GM06990 (cell line): ENCODE data around the gene EPHB1.

Experiments used
- DNase-seq: peaks from one replicate; pipeline ENCODE4 v3.0.0-alpha.2; 2011; ENCODE audit not compliant: insufficient read length; ENCODE audit errors: extremely low read depth
- H3K27me3 ChIP-seq: replicated peaks from 2 replicates; pipeline ENCODE4 v1.6.0; 2011; ENCODE audit warnings: low read length; ENCODE audit not compliant: control insufficient read depth, insufficient read depth
- H3K36me3 ChIP-seq: 2 replicates; pipeline ENCODE4 v1.5.1; 2011; ENCODE audit warnings: low read length; ENCODE audit not compliant: control insufficient read depth, insufficient read depth
- H3K4me3 ChIP-seq: replicated peaks from 2 replicates; pipeline ENCODE4 v1.5.1; 2011; ENCODE audit warnings: low read depth, mild to moderate bottlenecking, control low read depth, low read length
- CTCF ChIP-seq: IDR thresholded peaks from 2 replicates; pipeline ENCODE4 v1.5.1; 2011; ENCODE audit warnings: low read length, control low read depth, mild to moderate bottlenecking, inconsistent platforms; ENCODE audit not compliant: insufficient read depth, poor library complexity, severe bottlenecking

EPHB1 gene

DNA sequence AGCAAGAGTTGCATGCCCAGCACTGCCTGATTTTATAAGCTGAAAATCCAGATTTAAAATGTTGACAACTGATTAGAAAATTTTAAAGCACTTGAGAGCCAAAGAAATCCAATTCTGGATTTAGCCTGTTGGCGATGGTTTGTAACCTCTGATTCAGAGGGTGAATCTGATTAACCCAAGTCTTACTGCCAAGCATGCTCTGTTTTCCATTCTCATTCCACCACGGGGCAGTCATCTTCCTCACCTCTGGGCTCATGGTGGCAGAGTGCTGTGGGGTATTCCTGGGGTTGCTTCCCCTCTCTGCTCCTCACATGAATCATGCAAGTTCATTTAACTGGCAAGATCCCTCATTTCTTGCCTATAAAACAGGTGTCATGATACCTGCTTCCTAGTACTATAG, 342.2 kb downstream of the EPHB1 start:
- Histone ChIP-seq H3K27me3 (no peaks in the 10 kb centered on the region; the same call in 1 of the 2 replicates), H3K4me3 (no peak overlapping the region), H3K36me3 (no peaks in the 10 kb centered on the region)
- TF ChIP-seq CTCF = no peak
- no peak for DNase-seq

GRCh38 chr3:135138776-135139175, 343.7 kb downstream of the EPHB1 start:
- no peaks in the 10 kb centered on the region for H3K27me3 ChIP-seq
- DNase-seq = no peak
- TF ChIP-seq CTCF = no peak
- no peak overlapping the region for H3K4me3 ChIP-seq
- H3K36me3 ChIP-seq = no peaks in the 10 kb centered on the region

GRCh38 chr3:135140591-135140990, 345.5 kb downstream of the EPHB1 start:
- Histone ChIP-seq H3K27me3 (no peaks in the 10 kb centered on the region), H3K4me3 (no peak overlapping the region), H3K36me3 (no peaks in the 10 kb centered on the region)
- no peak for DNase-seq
- no peak for TF ChIP-seq CTCF

GRCh38 chr3:135141160-135141559, 346.1 kb downstream of the EPHB1 start:
- H3K4me3 ChIP-seq = no peak overlapping the region
- no peak for TF ChIP-seq CTCF

GRCh38 chr3:135141672-135142071, 346.6 kb downstream of the EPHB1 start:
- H3K36me3 ChIP-seq = no peaks in the 10 kb centered on the region
- no peak overlapping the region for H3K4me3 ChIP-seq
- no peak for TF ChIP-seq CTCF
- no peak for DNase-seq
- no peaks in the 10 kb centered on the region for H3K27me3 ChIP-seq

More at GRCh38 chr3:135141160-135141559, 346.1 kb downstream of the EPHB1 start:
- Histone ChIP-seq H3K36me3 (no peaks in the 10 kb centered on the region), H3K27me3 (no peaks in the 10 kb centered on the region)
- DNase-seq = no peak

- H3K4me3 ChIP-seq = no peak overlapping the region
- DNase-seq = no peak
- no peak for TF ChIP-seq CTCF
- H3K36me3 ChIP-seq = no peaks in the 10 kb centered on the region
- no peaks in the 10 kb centered on the region for H3K27me3 ChIP-seq
Measured at GRCh38 chr3:135142530-135142929, 347.5 kb downstream of the EPHB1 start.
